GM23248 (cell line): ENCODE data around the gene TTLL5.

Experiments
- EZH2 ChIP-seq: fragments of 200-600 bp; sonication (generic); IDR thresholded peaks from 2 replicates; pipeline ENCODE4 v1.6.1; 2018; ENCODE audit warnings: antibody characterized with exemption, mild to moderate bottlenecking; ENCODE audit not compliant: insufficient read depth, poor library complexity, severe bottlenecking
- EZH2phosphoT487 ChIP-seq: fragments of 200-600 bp; sonication (generic); IDR thresholded peaks from 2 replicates; pipeline ENCODE4 v1.6.1; 2018; ENCODE audit warnings: antibody characterized with exemption, moderate library complexity, mild to moderate bottlenecking, low read depth; ENCODE audit not compliant: insufficient read depth

GRCh38 chr14:75636100-75636692 is 24.9 kb upstream of the TTLL5 start:
- no peak for TF ChIP-seq EZH2
- no peak for TF ChIP-seq EZH2phosphoT487
